NCI-H524 (cell line): ENCODE data around the gene SBF1.

Experiments
- DNase-seq, 2 experiments: peaks; one replicate each; lab custom pipeline; 2025; lab: John Stamatoyannopoulos, UW

Gene SBF1

DNA sequence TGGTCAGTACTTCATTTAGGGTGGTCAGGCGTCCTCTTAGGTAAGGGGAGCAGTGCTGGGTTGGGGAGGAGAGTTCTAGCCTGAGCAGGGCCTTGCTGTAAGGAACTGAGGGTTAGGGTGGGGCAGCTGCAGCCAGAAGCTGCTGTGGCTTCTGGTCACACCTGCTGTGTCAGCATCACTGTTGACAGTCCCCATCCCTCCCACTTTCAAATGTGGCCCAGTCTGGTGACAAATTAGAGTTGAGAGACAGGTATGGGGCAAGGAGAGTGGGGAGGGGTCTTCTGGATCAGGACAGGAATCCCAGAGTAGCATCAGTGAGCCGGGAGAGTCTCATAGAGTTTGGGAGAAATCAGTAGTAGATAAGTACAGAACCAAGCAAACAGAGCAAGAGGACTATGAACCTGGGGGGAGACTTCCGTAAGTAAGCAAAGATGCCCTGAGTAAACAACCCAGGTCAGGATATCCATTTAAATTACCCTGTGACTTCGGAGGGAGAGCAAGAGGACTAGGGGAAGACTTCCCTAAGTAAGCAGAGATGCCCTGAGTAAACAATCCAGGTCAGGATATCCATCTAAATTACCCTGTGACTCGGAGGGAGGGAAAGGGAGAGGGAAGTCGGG is 78.0 kb downstream of the SBF1 start:
- no peak for DNase-seq
